Endothelial cell of umbilical vein (primary cell): Measurements from ENCODE around the gene GALNT14. TPM values are rescaled to one million over a fixed set of nuclear protein-coding genes. Genes with fewer than 3 reads are reported as not detected.

ENCODE experiments used
- BruUV-seq: library from RNA; stranded (reverse); fragments of 400-500 nt; replicated peaks from 2 replicates; lab custom pipeline; 2021; lab: Mats Ljungman, UMichigan
- CTCF ChIA-PET: fragments of 300-600, 350-600 bp; sonication (Branson Sonifier 250); formaldehyde crosslinking; loops from one replicate; lab custom pipeline; 2021; ENCODE audit warnings: antibody characterized with exemption, inconsistent platforms; lab: Charles Lee
- POLR2A ChIA-PET: fragments of 300-600, 350-600 bp; sonication (Branson Sonifier 250); formaldehyde crosslinking; loops from one replicate; lab custom pipeline; 2021; ENCODE audit warnings: antibody characterized with exemption, inconsistent platforms; lab: Charles Lee
- DNase-seq: peaks from one replicate; pipeline ENCODE4 v3.0.0-alpha.2; 2011; ENCODE audit warnings: low read depth, low spot score
- FAIRE-seq: peaks from 2 replicates; lab custom pipeline; 2011; peaks lifted over from hg19 to GRCh38; lab: Jason Lieb, UNC
- H2AFZ ChIP-seq: 2 replicates; pipeline ENCODE4 v1.6.0; 2012; ENCODE audit warnings: low read depth, low read length, control low read depth, inconsistent platforms
- H3K27ac ChIP-seq: 2 replicates; pipeline ENCODE4 v1.5.1; 2011; ENCODE audit warnings: low read depth, mild to moderate bottlenecking, control low read depth, low read length, moderate library complexity; ENCODE audit not compliant: insufficient read depth
- H3K27me3 ChIP-seq, 2 experiments: 2 replicates each; pipeline versions ENCODE4 v1.6.0 to v1.6.1; 2011; ENCODE audit warnings: low read length in 2 of 2, mixed read lengths in 1 of 2; ENCODE audit not compliant: control insufficient read depth in 2 of 2, insufficient read depth in 2 of 2
- H3K36me3 ChIP-seq, 2 experiments: 2 replicates in 1 of 2; 3 replicates in 1 of 2; pipeline ENCODE4 v1.5.1; 2011; ENCODE audit warnings: low read length in 2 of 2, mild to moderate bottlenecking in 1 of 2, moderate library complexity in 1 of 2; ENCODE audit not compliant: control insufficient read depth in 2 of 2, insufficient read depth in 2 of 2; ENCODE audit errors: extremely low read depth in 1 of 2
- H3K4me1 ChIP-seq: 3 replicates; pipeline ENCODE4 v1.5.1; 2011; ENCODE audit warnings: mild to moderate bottlenecking, low read length; ENCODE audit not compliant: control insufficient read depth, insufficient read depth; ENCODE audit errors: extremely low read depth
- H3K4me2 ChIP-seq: 2 replicates; pipeline ENCODE4 v1.6.1; 2011; ENCODE audit warnings: low read length, control low read depth, mixed read lengths; ENCODE audit not compliant: insufficient read depth
- H3K4me3 ChIP-seq, 3 experiments: fragments of 200-600 bp in 1 of 3; sonication (generic), shearing (Covaris generic) in 1 of 3; replicated peaks in 1 of 3; 2 replicates each; pipeline ENCODE4 v1.5.1; 2011 to 2016; ENCODE audit warnings: control low read depth in 3 of 3, low read length in 3 of 3, mild to moderate bottlenecking in 2 of 3, inconsistent platforms in 1 of 3, low read depth in 1 of 3, moderate library complexity in 1 of 3; ENCODE audit not compliant: insufficient read depth in 1 of 3
- H3K79me2 ChIP-seq: 2 replicates; pipeline ENCODE4 v1.6.0; 2012; ENCODE audit warnings: low read length, inconsistent platforms; ENCODE audit not compliant: control insufficient read depth, insufficient read depth
- H3K9ac ChIP-seq: replicated peaks from 2 replicates; pipeline ENCODE3; 2011; ENCODE audit warnings: low read length, control low read depth; ENCODE audit not compliant: insufficient read depth; ENCODE audit errors: extremely low read depth
- H3K9me1 ChIP-seq: replicated peaks from 3 replicates; pipeline ENCODE4 v1.6.0; 2011; ENCODE audit warnings: mild to moderate bottlenecking, low read length; ENCODE audit not compliant: control insufficient read depth, insufficient read depth; ENCODE audit errors: extremely low read depth
- H3K9me3 ChIP-seq: replicated peaks from 2 replicates; pipeline ENCODE4 v1.5.1; 2012; ENCODE audit warnings: low read length, inconsistent platforms; ENCODE audit not compliant: control insufficient read depth, insufficient read depth
- H4K20me1 ChIP-seq: replicated peaks from 2 replicates; pipeline ENCODE3; 2011; ENCODE audit warnings: mild to moderate bottlenecking, low read length; ENCODE audit not compliant: control insufficient read depth, insufficient read depth; ENCODE audit errors: extremely low read depth
- CTCF ChIP-seq, 2 donors: IDR thresholded peaks; 1 replicate in 1 of 2; 2 replicates in 1 of 2; pipeline ENCODE4 v1.5.1; 2011; ENCODE audit warnings: low read length in 2 of 2, mild to moderate bottlenecking in 2 of 2, moderate library complexity in 2 of 2, control low read depth in 1 of 2, inconsistent platforms in 1 of 2, low read depth in 1 of 2; ENCODE audit not compliant: insufficient read depth in 1 of 2; ENCODE audit errors: extremely low read depth in 1 of 2
- EZH2 ChIP-seq: IDR thresholded peaks from 2 replicates; pipeline ENCODE4 v1.6.1; 2012; ENCODE audit warnings: borderline replicate concordance, low read depth, mild to moderate bottlenecking, moderate library complexity, low read length, inconsistent platforms; ENCODE audit not compliant: severe bottlenecking
- FOS ChIP-seq: IDR thresholded peaks from 2 replicates; pipeline ENCODE4 v1.6.1; 2011; ENCODE audit warnings: mild to moderate bottlenecking, low read length, moderate library complexity, borderline replicate concordance; ENCODE audit not compliant: insufficient read depth
- GATA2 ChIP-seq: IDR thresholded peaks from 2 replicates; pipeline ENCODE4 v1.7.0; 2011; ENCODE audit warnings: low read depth, mild to moderate bottlenecking, moderate library complexity, mixed read lengths, low read length; ENCODE audit not compliant: insufficient read length, insufficient read depth
- JUN ChIP-seq: IDR thresholded peaks from 2 replicates; pipeline ENCODE4 v1.6.1; 2011; ENCODE audit warnings: borderline replicate concordance, low read depth; ENCODE audit not compliant: insufficient read length, insufficient read depth
- MYC ChIP-seq: IDR thresholded peaks from one replicate; pipeline ENCODE4 v1.6.1; 2011; ENCODE audit warnings: mild to moderate bottlenecking, low read depth, low read length
- POLR2A ChIP-seq: IDR thresholded peaks from 2 replicates; pipeline ENCODE4 v1.6.1; 2012; ENCODE audit warnings: low read depth, mild to moderate bottlenecking, control low read depth, low read length
- POLR2AphosphoS5 ChIP-seq: IDR thresholded peaks from 2 replicates; pipeline ENCODE4 v1.6.1; 2012; ENCODE audit warnings: low read depth, mild to moderate bottlenecking, control low read depth, low read length, moderate library complexity; ENCODE audit not compliant: insufficient read depth
- dilution Hi-C: fragments of 300-500 bp; cut with MboI; formaldehyde crosslinking; loops from one replicate; pipeline ENCODE4 v1.15.0; 2019; ENCODE audit warnings: low sequenced_read_pairs; ENCODE audit not compliant: extremely low pct_ligation_motif_present
- intact Hi-C: fragments of 100-400 bp; cut with micrococcal nuclease; formaldehyde crosslinking; loops from one replicate; pipeline ENCODE4 v1.10.0; 2022
- polyA plus RNA-seq, 4 experiments: library from polyadenylated mRNA; depleted of rRNA in 3 of 4; stranded (reverse) in 3 of 4; unstranded in 1 of 4; fragments of >200 nt; gene quantifications; 2 replicates each; pipeline versions ENCODE4 v1.2.1 to v1.2.3, GENCODE V29; 2011 to 2012; ENCODE audit warnings: missing spikeins in 1 of 4
- total RNA-seq: library from RNA; stranded (reverse); gene quantifications from 2 replicates; pipeline ENCODE4 v1.2.3, GENCODE V29; 2021
- TF ChIP-seq, protein P1 (sequence below): IDR thresholded peaks from 2 replicates; pipeline ENCODE4 v1.6.1; 2011; ENCODE audit not compliant: insufficient read depth, insufficient read length

Gene GALNT14
- total and polyA plus RNA-seq, 2 donors (not counting 3 experiments of a cell fraction or from before 2014, with no cell fraction given) = 0.04 to 0.40 TPM

- no peaks in the 10 kb centered on the region for H3K36me3 ChIP-seq
- BruUV-seq = no TSS peak
- dilution Hi-C loops = no loop called here
- H3K4me2 ChIP-seq = no peak overlapping the region
- no peaks in the 10 kb centered on the region for H4K20me1 ChIP-seq
- FAIRE-seq (no peak), DNase-seq (no peak)
- H3K79me2 ChIP-seq = no peaks in the 10 kb centered on the region
- no peak overlapping the region for H3K27ac ChIP-seq
- peaks cover 5% of the 10 kb centered on the region for H3K9me3 ChIP-seq
- H3K9ac ChIP-seq = no peak overlapping the region
- no peak overlapping the region for H2AFZ ChIP-seq
- TF ChIP-seq GATA2 = no peak
- TF ChIP-seq MYC = no peak
- no peak for TF ChIP-seq FOS
- no peak for TF ChIP-seq EZH2
- no peak for TF ChIP-seq CTCF (IDR thresholded peaks at IDR 0.05; ENCODE audit: extremely low read depth in 1 of 2, insufficient read depth in 1 of 2, low read depth in 1 of 2, low read length in 2 of 2)
- no peak for TF ChIP-seq POLR2A
- no peak for TF ChIP-seq POLR2AphosphoS5
- no peak for TF ChIP-seq JUN
- TF ChIP-seq, protein P1, sequence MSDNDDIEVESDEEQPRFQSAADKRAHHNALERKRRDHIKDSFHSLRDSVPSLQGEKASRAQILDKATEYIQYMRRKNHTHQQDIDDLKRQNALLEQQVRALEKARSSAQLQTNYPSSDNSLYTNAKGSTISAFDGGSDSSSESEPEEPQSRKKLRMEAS = no peak
- no peaks in the 10 kb centered on the region for H3K27me3 ChIP-seq
- ChIA-PET CTCF (no interaction called here), POLR2A (no interaction called here)
- no peaks in the 10 kb centered on the region for H3K4me1 ChIP-seq
- no peak overlapping the region for H3K4me3 ChIP-seq
- intact Hi-C loops = no loop called here
- H3K9me1 ChIP-seq = no peaks in the 10 kb centered on the region
Measured at GRCh38 chr2:30888852-30889409, 249.3 kb downstream of the GALNT14 start.
